ENCODE results near the gene RBM44. TPM values are rescaled to one million over a fixed set of nuclear protein-coding genes. Genes with fewer than 3 reads are reported as not detected.
"Not testable (repeated sequence)": the region's sequence is repeated elsewhere in the genome, so short reads cannot be mapped to it uniquely, and the experiment has no call there.

RBM44 gene
- total RNA-seq (2012; rRNA removed) = under 0.01 TPM in 2 replicates

GRCh38 chr2:237798236-237799059 lies at the start of gene RBM44:
Gene RBM44, plus strand, starts transcription at chr2:237798779. Its CDS starts 14,831 bp downstream, at chr2:237813610.
- Histone ChIP-seq H3K27me3 (ENCODE audit: control insufficient read depth, insufficient read depth, low read length) (no peaks in the 10 kb centered on the region), H3K4me2 (ENCODE audit: low read length) (no peak within 1 kb of the TSS), H3K4me3 (ENCODE audit: low read length) (no peak within 1 kb of the TSS), H3K36me3 (ENCODE audit: insufficient read depth, low read length) (no peaks in the 10 kb centered on the region), H3K9ac (ENCODE audit: low read depth, low read length) (no peak within 1 kb of the TSS), H3K4me1 (ENCODE audit: control insufficient read depth, insufficient read depth, low read length) (no peaks in the 10 kb centered on the region), H3K9me3 (replicated peaks; ENCODE audit: low read length) (no peaks in the 10 kb centered on the region)

- peaks cover 52% of the 10 kb centered on the region for H3K36me3 ChIP-seq (ENCODE audit: insufficient read depth, low read length)
- no peak overlapping the region for H3K4me2 ChIP-seq (ENCODE audit: low read length)
- H3K4me3 ChIP-seq (ENCODE audit: low read length) = no peak overlapping the region
- H3K9me3 ChIP-seq (replicated peaks; ENCODE audit: low read length) = no peaks in the 10 kb centered on the region
- no peak overlapping the region for H3K9ac ChIP-seq (ENCODE audit: low read depth, low read length)
- peaks cover 3% of the 10 kb centered on the region for H3K4me1 ChIP-seq (ENCODE audit: control insufficient read depth, insufficient read depth, low read length)
- no peaks in the 10 kb centered on the region for H3K27me3 ChIP-seq (ENCODE audit: control insufficient read depth, insufficient read depth, low read length)
Measured at GRCh38 chr2:237749002-237749401, 49.6 kb upstream of the RBM44 start.

- Histone ChIP-seq H3K9me3 (replicated peaks; ENCODE audit: low read length) (no peaks in the 10 kb centered on the region), H3K4me2 (ENCODE audit: low read length) (no peak overlapping the region), H3K9ac (ENCODE audit: low read depth, low read length) (no peak overlapping the region), H3K4me1 (ENCODE audit: control insufficient read depth, insufficient read depth, low read length) (no peaks in the 10 kb centered on the region), H3K4me3 (ENCODE audit: low read length) (no peak overlapping the region), H3K36me3 (ENCODE audit: insufficient read depth, low read length) (peaks cover 59% of the 10 kb centered on the region), H3K27me3 (ENCODE audit: control insufficient read depth, insufficient read depth, low read length) (no peaks in the 10 kb centered on the region)
Measured at GRCh38 chr2:237749961-237750360, 48.6 kb upstream of the RBM44 start.

GRCh38 chr2:237750441-237750840 lies 48.1 kb upstream of the RBM44 start:
- H3K36me3 ChIP-seq (ENCODE audit: insufficient read depth, low read length) = peaks cover 63% of the 10 kb centered on the region

GRCh38 chr2:237752761-237753165 lies 45.8 kb upstream of the RBM44 start:
- Histone ChIP-seq H3K27me3 (ENCODE audit: control insufficient read depth, insufficient read depth, low read length) (no peaks in the 10 kb centered on the region), H3K36me3 (ENCODE audit: insufficient read depth, low read length) (peaks cover 77% of the 10 kb centered on the region)

More at GRCh38 chr2:237750441-237750840, 48.1 kb upstream of the RBM44 start:
- not testable (repeated sequence) for H3K9me3 ChIP-seq (replicated peaks; ENCODE audit: low read length); H3K4me3 ChIP-seq (ENCODE audit: low read length); H3K4me2 ChIP-seq (ENCODE audit: low read length); H3K27me3 ChIP-seq (ENCODE audit: control insufficient read depth, insufficient read depth, low read length); H3K4me1 ChIP-seq (ENCODE audit: control insufficient read depth, insufficient read depth, low read length); H3K9ac ChIP-seq (ENCODE audit: low read depth, low read length)

GRCh38 chr2:237754182-237754581 lies 44.4 kb upstream of the RBM44 start:
- Histone ChIP-seq H3K27me3 (ENCODE audit: control insufficient read depth, insufficient read depth, low read length) (no peaks in the 10 kb centered on the region), H3K9ac (ENCODE audit: low read depth, low read length) (no peak overlapping the region), H3K4me3 (ENCODE audit: low read length) (no peak overlapping the region), H3K36me3 (ENCODE audit: insufficient read depth, low read length) (peaks cover 76% of the 10 kb centered on the region), H3K4me2 (ENCODE audit: low read length) (no peak overlapping the region), H3K9me3 (replicated peaks; ENCODE audit: low read length) (no peaks in the 10 kb centered on the region), H3K4me1 (ENCODE audit: control insufficient read depth, insufficient read depth, low read length) (no peaks in the 10 kb centered on the region)

More at GRCh38 chr2:237752761-237753165, 45.8 kb upstream of the RBM44 start:
- no peaks in the 10 kb centered on the region for H3K4me1 ChIP-seq (ENCODE audit: control insufficient read depth, insufficient read depth, low read length)
- H3K4me2 ChIP-seq (ENCODE audit: low read length) = no peak overlapping the region
- H3K4me3 ChIP-seq (ENCODE audit: low read length) = no peak overlapping the region
- H3K9me3 ChIP-seq (replicated peaks; ENCODE audit: low read length) = no peaks in the 10 kb centered on the region
- H3K9ac ChIP-seq (ENCODE audit: low read depth, low read length) = no peak overlapping the region

- no peaks in the 10 kb centered on the region for H3K9me3 ChIP-seq (replicated peaks; ENCODE audit: low read length)
- peaks cover 75% of the 10 kb centered on the region for H3K36me3 ChIP-seq (ENCODE audit: insufficient read depth, low read length)
- H3K4me2 ChIP-seq (ENCODE audit: low read length) = no peak overlapping the region
- H3K4me3 ChIP-seq (ENCODE audit: low read length) = no peak overlapping the region
- no peaks in the 10 kb centered on the region for H3K4me1 ChIP-seq (ENCODE audit: control insufficient read depth, insufficient read depth, low read length)
- H3K9ac ChIP-seq (ENCODE audit: low read depth, low read length) = no peak overlapping the region
- no peaks in the 10 kb centered on the region for H3K27me3 ChIP-seq (ENCODE audit: control insufficient read depth, insufficient read depth, low read length)
Measured at GRCh38 chr2:237754626-237755248, 43.8 kb upstream of the RBM44 start.

- H3K4me3 ChIP-seq (ENCODE audit: low read length) = no peak overlapping the region
- H3K9ac ChIP-seq (ENCODE audit: low read depth, low read length) = no peak overlapping the region
- peaks cover 74% of the 10 kb centered on the region for H3K36me3 ChIP-seq (ENCODE audit: insufficient read depth, low read length)
- H3K4me2 ChIP-seq (ENCODE audit: low read length) = no peak overlapping the region
- peaks cover 3% of the 10 kb centered on the region for H3K4me1 ChIP-seq (ENCODE audit: control insufficient read depth, insufficient read depth, low read length)
- H3K9me3 ChIP-seq (replicated peaks; ENCODE audit: low read length) = no peaks in the 10 kb centered on the region
- no peaks in the 10 kb centered on the region for H3K27me3 ChIP-seq (ENCODE audit: control insufficient read depth, insufficient read depth, low read length)
Measured at GRCh38 chr2:237757616-237758015, 41.0 kb upstream of the RBM44 start.

GRCh38 chr2:237758185-237758584 lies 40.4 kb upstream of the RBM44 start:
- peaks cover 74% of the 10 kb centered on the region for H3K36me3 ChIP-seq (ENCODE audit: insufficient read depth, low read length)
- no peak overlapping the region for H3K4me3 ChIP-seq (ENCODE audit: low read length)
- no peaks in the 10 kb centered on the region for H3K27me3 ChIP-seq (ENCODE audit: control insufficient read depth, insufficient read depth, low read length)
- peaks cover 3% of the 10 kb centered on the region for H3K4me1 ChIP-seq (ENCODE audit: control insufficient read depth, insufficient read depth, low read length)
- H3K9me3 ChIP-seq (replicated peaks; ENCODE audit: low read length) = no peaks in the 10 kb centered on the region
- H3K4me2 ChIP-seq (ENCODE audit: low read length) = no peak overlapping the region
- no peak overlapping the region for H3K9ac ChIP-seq (ENCODE audit: low read depth, low read length)

- no peaks in the 10 kb centered on the region for H3K9me3 ChIP-seq (replicated peaks; ENCODE audit: low read length)
- peaks cover 78% of the 10 kb centered on the region for H3K36me3 ChIP-seq (ENCODE audit: insufficient read depth, low read length)
- no peak overlapping the region for H3K4me2 ChIP-seq (ENCODE audit: low read length)
- no peak overlapping the region for H3K9ac ChIP-seq (ENCODE audit: low read depth, low read length)
- H3K4me1 ChIP-seq (ENCODE audit: control insufficient read depth, insufficient read depth, low read length) = peaks cover 3% of the 10 kb centered on the region
- no peaks in the 10 kb centered on the region for H3K27me3 ChIP-seq (ENCODE audit: control insufficient read depth, insufficient read depth, low read length)
- H3K4me3 ChIP-seq (ENCODE audit: low read length) = no peak overlapping the region
Measured at GRCh38 chr2:237759176-237759575, 39.4 kb upstream of the RBM44 start.

- Histone ChIP-seq H3K27me3 (ENCODE audit: control insufficient read depth, insufficient read depth, low read length) (no peaks in the 10 kb centered on the region), H3K4me2 (ENCODE audit: low read length) (no peak overlapping the region), H3K9ac (ENCODE audit: low read depth, low read length) (no peak overlapping the region), H3K4me1 (ENCODE audit: control insufficient read depth, insufficient read depth, low read length) (peaks cover 5% of the 10 kb centered on the region), H3K4me3 (ENCODE audit: low read length) (no peak overlapping the region), H3K36me3 (ENCODE audit: insufficient read depth, low read length) (peaks cover 65% of the 10 kb centered on the region), H3K9me3 (replicated peaks; ENCODE audit: low read length) (no peaks in the 10 kb centered on the region)
Measured at GRCh38 chr2:237760506-237761502, 37.8 kb upstream of the RBM44 start.
